Subcutaneous abdominal adipose tissue (tissue), 5 donors: ENCODE results near the gene ZNF518A.
"Not testable (repeated sequence)": the region's sequence is repeated elsewhere in the genome, so short reads cannot be mapped to it uniquely, and the experiment has no call there.

Experiments used
- H3K27ac ChIP-seq: one replicate; pipeline ENCODE4 v1.7.0; 2013; ENCODE audit warnings: low read depth, mild to moderate bottlenecking, inconsistent platforms, low read length, moderate library complexity
- H3K27me3 ChIP-seq, 5 donors: one replicate each; pipeline ENCODE4 v1.7.0; 2013; ENCODE audit warnings: low read length in 5 of 5, inconsistent platforms in 1 of 5; ENCODE audit not compliant: control insufficient read depth in 5 of 5, insufficient read depth in 4 of 5
- H3K36me3 ChIP-seq, 5 donors: one replicate each; pipeline ENCODE4 v1.7.0; 2013; ENCODE audit warnings: low read length in 5 of 5; ENCODE audit not compliant: control insufficient read depth in 5 of 5, insufficient read depth in 5 of 5
- H3K4me1 ChIP-seq, 5 donors: one replicate each; pipeline ENCODE4 v1.7.0; 2013; ENCODE audit warnings: low read length in 5 of 5, mild to moderate bottlenecking in 3 of 5, moderate library complexity in 1 of 5; ENCODE audit not compliant: control insufficient read depth in 5 of 5, insufficient read depth in 5 of 5
- H3K4me3 ChIP-seq, 5 donors: one replicate each; pipeline ENCODE4 v1.7.0; 2013; ENCODE audit warnings: low read length in 5 of 5, low read depth in 1 of 5
- H3K9ac ChIP-seq, 5 donors: one replicate each; pipeline ENCODE4 v1.7.0; 2013; ENCODE audit warnings: low read length in 5 of 5, mild to moderate bottlenecking in 4 of 5, moderate library complexity in 3 of 5
- H3K9me3 ChIP-seq, 5 donors: one replicate each; pipeline ENCODE4 v1.7.0; 2013; ENCODE audit warnings: low read length in 5 of 5; ENCODE audit not compliant: control insufficient read depth in 5 of 5
- donor health status: healthy.
- donor health status: healthy.
- donor health status: healthy.
- donor health status: healthy.
- donor health status: healthy.

ZNF518A gene

GRCh38 chr10:96172666-96173065 lies 42.6 kb downstream of the ZNF518A start:
- Histone ChIP-seq H3K27ac (no peak overlapping the region), H3K4me3 (peak overlapping the region in 1 of 5 donors; percentile 17), H3K9ac (no peak overlapping the region), H3K4me1 (no peaks in the 10 kb centered on the region), H3K36me3 (no peaks in the 10 kb centered on the region), H3K9me3 (peaks cover 13 to 47% (median 33%) of the 10 kb centered on the region in 5 donors), H3K27me3 (no peaks in the 10 kb centered on the region)

DNA sequence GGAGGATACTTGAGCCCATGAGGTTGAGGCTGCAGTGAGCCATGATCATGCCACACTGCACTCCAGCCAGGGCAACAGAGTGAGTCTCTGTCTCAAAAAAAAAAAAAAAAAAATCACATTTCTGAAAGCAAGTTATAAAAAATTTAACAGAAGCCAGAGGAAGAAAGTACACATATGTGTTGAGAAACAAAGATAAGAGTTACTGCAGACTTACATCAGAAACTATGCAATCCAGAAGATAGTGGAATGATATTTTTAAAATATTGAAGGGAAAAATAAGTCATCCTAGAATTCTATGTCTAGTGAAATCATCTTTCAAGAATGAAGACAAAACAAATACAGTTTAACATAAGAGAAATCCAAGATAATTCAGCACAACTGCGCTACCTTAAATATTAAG lies 46.9 kb downstream of the ZNF518A start:
- H3K4me1 ChIP-seq = no peaks in the 10 kb centered on the region
- H3K9me3 ChIP-seq = peaks cover 11 to 33% (median 23%) of the 10 kb centered on the region in 5 donors
- no peak overlapping the region for H3K27ac ChIP-seq
- H3K27me3 ChIP-seq = no peaks in the 10 kb centered on the region
- H3K9ac ChIP-seq = no peak overlapping the region
- no peaks in the 10 kb centered on the region for H3K36me3 ChIP-seq
- no peak overlapping the region for H3K4me3 ChIP-seq

- no peak overlapping the region for H3K4me3 ChIP-seq
Measured at GRCh38 chr10:96188421-96188820, 58.3 kb downstream of the ZNF518A start.

DNA sequence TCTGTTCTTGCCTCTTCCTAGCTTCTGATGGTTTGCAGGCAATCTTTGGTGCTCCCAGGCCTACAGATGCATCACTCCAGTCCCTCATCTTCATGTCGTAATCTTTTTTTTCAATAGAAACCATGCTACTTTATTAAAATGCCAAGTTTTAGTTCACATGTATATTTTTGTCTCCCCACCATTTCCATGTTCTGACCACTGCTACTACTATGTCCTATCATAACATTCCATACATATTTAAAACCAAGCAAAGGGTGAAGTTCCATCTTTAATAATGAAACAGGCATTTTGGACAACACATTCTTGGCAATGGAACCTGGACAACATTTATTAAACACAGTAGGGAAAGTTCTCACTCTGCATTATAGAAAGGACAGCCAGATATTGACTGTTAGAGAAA lies 58.8 kb downstream of the ZNF518A start:
- Histone ChIP-seq H3K9me3 (peaks cover 0 to 7% (median 0%) of the 10 kb centered on the region in 5 donors), H3K27ac (no peak overlapping the region), H3K4me3 (no peak overlapping the region), H3K4me1 (no peaks in the 10 kb centered on the region), H3K36me3 (peaks cover 0 to 6% (median 0%) of the 10 kb centered on the region in 5 donors), H3K27me3 (no peaks in the 10 kb centered on the region), H3K9ac (no peak overlapping the region)

More at GRCh38 chr10:96188421-96188820, 58.3 kb downstream of the ZNF518A start:
- Histone ChIP-seq H3K27me3 (no peaks in the 10 kb centered on the region), H3K27ac (no peak overlapping the region), H3K36me3 (peaks cover 0 to 6% (median 0%) of the 10 kb centered on the region in 5 donors), H3K9me3 (peaks cover 0 to 7% (median 0%) of the 10 kb centered on the region in 5 donors), H3K4me1 (no peaks in the 10 kb centered on the region), H3K9ac (no peak overlapping the region)

- not testable (repeated sequence) for H3K4me1 ChIP-seq, H3K9me3 ChIP-seq, H3K36me3 ChIP-seq, H3K9ac ChIP-seq, H3K4me3 ChIP-seq, H3K27me3 ChIP-seq, H3K27ac ChIP-seq
Measured at GRCh38 chr10:96189505-96189904, 59.4 kb downstream of the ZNF518A start.

DNA sequence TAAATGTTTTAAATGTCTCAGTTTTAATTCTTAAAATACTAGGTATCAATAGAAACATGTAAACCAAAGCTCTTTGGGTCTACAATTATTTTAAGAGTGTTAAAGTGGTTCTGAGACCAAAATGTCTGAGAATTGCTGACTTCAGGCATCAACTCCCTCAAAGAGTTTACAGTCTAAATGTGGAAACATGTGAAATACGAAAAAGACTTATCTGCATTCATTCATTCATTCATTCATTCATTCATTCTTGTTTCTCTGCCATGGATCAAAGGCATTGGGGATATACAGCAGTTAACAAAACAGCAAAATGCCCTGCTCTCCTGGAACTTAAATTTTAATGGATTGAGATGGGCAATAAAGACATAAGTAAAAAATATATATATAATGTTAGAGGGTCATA lies 71.4 kb downstream of the ZNF518A start:
- no peak overlapping the region for H3K9ac ChIP-seq
- no peak overlapping the region for H3K27ac ChIP-seq
- H3K4me1 ChIP-seq = no peaks in the 10 kb centered on the region
- H3K27me3 ChIP-seq = no peaks in the 10 kb centered on the region
- no peaks in the 10 kb centered on the region for H3K9me3 ChIP-seq
- peaks cover 0 to 26% (median 6%) of the 10 kb centered on the region in 5 donors for H3K36me3 ChIP-seq
- no peak overlapping the region for H3K4me3 ChIP-seq

- H3K36me3 ChIP-seq = peaks cover 0 to 27% (median 3%) of the 10 kb centered on the region in 5 donors
Measured at GRCh38 chr10:96205580-96205979, 75.5 kb downstream of the ZNF518A start.

DNA sequence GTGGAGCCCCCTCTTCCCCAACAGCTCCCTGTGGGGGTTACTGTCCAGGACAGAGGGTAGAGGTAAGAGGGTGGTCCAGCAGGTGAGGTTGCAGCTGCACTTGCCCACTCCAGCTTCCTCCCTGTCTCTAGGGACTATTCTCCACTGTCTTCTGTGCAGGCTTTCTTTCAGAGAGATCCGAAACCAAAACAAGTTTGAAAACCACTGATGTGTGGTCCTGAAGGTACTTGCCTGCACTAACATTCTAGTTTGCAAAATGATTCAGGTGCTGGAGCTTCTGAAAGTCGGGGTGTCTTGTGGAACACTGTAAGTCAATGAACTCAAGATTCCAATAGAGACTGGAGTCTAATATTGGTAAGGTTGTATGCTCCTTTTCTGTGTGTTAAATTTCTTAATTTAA lies 78.2 kb downstream of the ZNF518A start:
- Histone ChIP-seq H3K9ac (no peak overlapping the region), H3K27ac (no peak overlapping the region), H3K4me1 (no peaks in the 10 kb centered on the region), H3K4me3 (no peak overlapping the region), H3K9me3 (no peaks in the 10 kb centered on the region), H3K36me3 (peaks cover 0 to 27% (median 3%) of the 10 kb centered on the region in 5 donors), H3K27me3 (no peaks in the 10 kb centered on the region)

More at GRCh38 chr10:96205580-96205979, 75.5 kb downstream of the ZNF518A start:
- Histone ChIP-seq H3K27me3 (no peaks in the 10 kb centered on the region), H3K4me1 (no peaks in the 10 kb centered on the region), H3K27ac (no peak overlapping the region), H3K9ac (no peak overlapping the region), H3K4me3 (no peak overlapping the region), H3K9me3 (no peaks in the 10 kb centered on the region)

DNA sequence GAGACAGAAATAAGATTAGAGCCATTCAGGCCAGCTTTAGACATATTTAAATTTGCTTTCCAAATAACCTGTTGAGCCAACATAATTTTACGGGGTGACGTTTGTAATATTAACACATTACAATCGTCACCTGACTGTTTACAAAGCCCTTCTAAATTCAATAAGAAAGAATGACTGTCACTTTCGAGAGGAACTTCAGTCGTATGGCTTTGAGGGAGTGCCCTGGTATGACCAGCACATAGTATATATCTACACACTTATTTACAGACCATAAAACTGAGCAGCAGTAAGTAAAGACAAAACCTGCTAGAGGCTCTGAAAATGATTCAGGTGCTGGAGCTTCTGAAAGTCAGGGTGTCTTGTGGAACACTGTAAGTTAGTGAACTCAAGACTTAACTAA lies 78.8 kb downstream of the ZNF518A start:
- no peak overlapping the region for H3K4me3 ChIP-seq
- no peaks in the 10 kb centered on the region for H3K4me1 ChIP-seq
- H3K9me3 ChIP-seq = no peaks in the 10 kb centered on the region
- peaks cover 0 to 1% (median 0%) of the 10 kb centered on the region in 5 donors for H3K27me3 ChIP-seq
- H3K36me3 ChIP-seq = peaks cover 0 to 24% (median 3%) of the 10 kb centered on the region in 5 donors
- no peak overlapping the region for H3K27ac ChIP-seq
- no peak overlapping the region for H3K9ac ChIP-seq

DNA sequence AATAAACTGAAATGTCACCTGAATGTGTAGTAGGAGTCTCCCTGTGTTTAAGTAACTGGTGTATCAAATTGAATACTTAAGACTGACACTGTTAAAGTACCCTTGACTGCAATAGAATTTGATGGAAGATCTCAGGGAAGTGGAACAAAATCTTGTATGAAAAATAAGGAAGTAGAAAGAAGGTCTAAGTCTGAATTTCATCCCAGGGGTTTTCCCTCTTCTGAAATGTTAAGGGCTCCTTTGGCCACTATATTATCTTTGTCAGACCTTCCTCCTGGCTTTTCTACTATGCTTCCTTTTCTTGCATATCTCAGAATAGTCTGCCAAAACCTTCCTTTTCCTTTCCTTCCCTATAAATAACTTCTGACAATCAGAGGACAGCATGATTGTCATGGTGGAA lies 81.7 kb downstream of the ZNF518A start:
- Histone ChIP-seq H3K27ac (no peak overlapping the region), H3K36me3 (peaks cover 0 to 15% (median 0%) of the 10 kb centered on the region in 5 donors), H3K9ac (no peak overlapping the region), H3K27me3 (peaks cover 0 to 4% (median 0%) of the 10 kb centered on the region in 5 donors), H3K4me3 (no peak overlapping the region), H3K4me1 (no peaks in the 10 kb centered on the region), H3K9me3 (no peaks in the 10 kb centered on the region)

GRCh38 chr10:96212911-96213310 lies 82.8 kb downstream of the ZNF518A start:
- peaks cover 0 to 4% (median 0%) of the 10 kb centered on the region in 5 donors for H3K27me3 ChIP-seq
- H3K9me3 ChIP-seq = no peaks in the 10 kb centered on the region
- H3K27ac ChIP-seq = no peak overlapping the region
- no peak overlapping the region for H3K9ac ChIP-seq
- H3K4me1 ChIP-seq = no peaks in the 10 kb centered on the region
- peaks cover 0 to 7% (median 0%) of the 10 kb centered on the region in 5 donors for H3K36me3 ChIP-seq
- H3K4me3 ChIP-seq = no peak overlapping the region
